ENCODE results near the gene CENPE.

DNA sequence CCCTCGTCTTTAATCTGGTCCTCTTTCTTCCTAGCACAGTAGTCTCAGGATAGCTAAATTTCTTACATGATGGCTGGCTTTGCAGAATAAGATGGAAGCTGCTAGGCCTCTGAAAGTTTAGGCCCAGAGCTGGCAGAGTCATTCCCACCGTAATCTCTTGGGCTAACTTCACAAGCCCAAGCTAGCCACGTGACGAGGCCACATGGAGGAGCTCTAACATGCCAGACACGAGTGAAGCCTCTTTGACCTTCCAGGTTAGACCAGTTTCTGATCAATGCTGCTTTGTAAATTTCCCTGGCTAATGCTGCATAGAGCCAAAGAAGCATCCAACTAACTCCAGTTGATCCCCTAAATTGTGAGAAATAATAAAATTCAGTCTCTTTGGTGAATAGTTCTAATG is 9.5 kb upstream of the CENPE start:
- TF ChIP-seq FOXP2 (optimal IDR thresholded peaks at IDR 0.05; ENCODE audit: control extremely low read depth, extremely low read length, insufficient read depth) (no peak), EZH2 (IDR thresholded peaks at IDR 0.05) (no peak), POLR2AphosphoS5 (IDR thresholded peaks at IDR 0.05; ENCODE audit: borderline replicate concordance, low read depth, low read length) (no peak)

All from SK-N-MC (cell line).